IMR-90 (cell line): ENCODE measurements around the gene SLC27A4.

ENCODE experiments used
- BHLHE40 ChIP-seq: fragments of 150-350 bp; IDR thresholded peaks from 2 replicates; pipeline ENCODE4 v1.6.1; 2016; ENCODE audit warnings: mild to moderate bottlenecking, low read depth, low read length
- CEBPB ChIP-seq: IDR thresholded peaks from 2 replicates; pipeline ENCODE4 v1.6.1; 2012; ENCODE audit warnings: low read depth, low read length, improper control_type of control experiment
- CTCF ChIP-seq: conservative IDR thresholded peaks from 2 replicates; pipeline ENCODE4 v1.5.1; 2012; ENCODE audit warnings: mild to moderate bottlenecking, low read depth, low read length, improper control_type of control experiment
- FOS ChIP-seq: fragments of 150-350 bp; IDR thresholded peaks from 2 replicates; pipeline ENCODE4 v1.6.1; 2016; ENCODE audit warnings: low read depth, low read length
- MAFK ChIP-seq: IDR thresholded peaks from 2 replicates; pipeline ENCODE4 v1.6.1; 2012; ENCODE audit warnings: low read depth, low read length, improper control_type of control experiment
- MXI1 ChIP-seq: IDR thresholded peaks from 2 replicates; pipeline ENCODE4 v1.6.1; 2012; ENCODE audit warnings: low read depth, mild to moderate bottlenecking, low read length, moderate library complexity, borderline replicate concordance
- POLR2A ChIP-seq: IDR thresholded peaks from 2 replicates; pipeline ENCODE4 v1.6.1; 2012; ENCODE audit warnings: mild to moderate bottlenecking, low read depth, low read length
- RAD21 ChIP-seq: IDR thresholded peaks from 2 replicates; pipeline ENCODE4 v1.6.1; 2012; ENCODE audit warnings: low read length, improper control_type of control experiment
- RFX5 ChIP-seq: IDR thresholded peaks from 2 replicates; pipeline ENCODE4 v1.8.0; 2012; ENCODE audit warnings: low read depth, mild to moderate bottlenecking, low read length, moderate library complexity
- SMC3 ChIP-seq: fragments of 150-350 bp; IDR thresholded peaks from 2 replicates; pipeline ENCODE4 v1.6.1; 2016; ENCODE audit warnings: low read depth, mild to moderate bottlenecking, antibody characterized with exemption, low read length, moderate library complexity
- USF2 ChIP-seq: fragments of 150-350 bp; IDR thresholded peaks from 2 replicates; pipeline ENCODE4 v1.6.1; 2017; ENCODE audit warnings: mild to moderate bottlenecking, antibody characterized with exemption, low read length, low read depth

GRCh38 chr9:128392302-128393144 lies 52.2 kb downstream of the SLC27A4 start:
- TF ChIP-seq MAFK (no peak), CTCF (no peak), POLR2A (no peak), RFX5 (no peak), FOS (no peak), RAD21 (no peak), BHLHE40 (no peak), MXI1 (no peak), CEBPB (no peak), SMC3 (no peak), USF2 (no peak)
